ENCODE data around the gene MRPL27.

- TF ChIP-seq CTCF (IDR thresholded peaks at IDR 0.05 in 2 of 3, conservative IDR thresholded peaks at IDR 0.05 in 1 of 3; ENCODE audit: borderline replicate concordance in 1 of 3, insufficient read depth in 1 of 3, low read depth in 2 of 3, low read length in 2 of 3): no peak
- no peak for TF ChIP-seq EZH2 (IDR thresholded peaks at IDR 0.05)
- no peak for TF ChIP-seq SIN3A (IDR thresholded peaks at IDR 0.05; ENCODE audit: low read depth)
- no peak for TF ChIP-seq REST (IDR thresholded peaks at IDR 0.05; ENCODE audit: low read depth)
- no peak for TF ChIP-seq ZBTB33 (IDR thresholded peaks at IDR 0.05; ENCODE audit: extremely low read depth, insufficient replicate concordance, low read length)
- no peak for TF ChIP-seq ZNF274 (IDR thresholded peaks at IDR 0.05; ENCODE audit: low read depth, low read length)
- no peak for TF ChIP-seq TCF7L2 (IDR thresholded peaks at IDR 0.05; ENCODE audit: borderline replicate concordance, extremely low read depth, insufficient read depth, insufficient read length)
- no peak for TF ChIP-seq CEBPB (IDR thresholded peaks at IDR 0.05; ENCODE audit: low read depth)
- TF ChIP-seq POLR2A (IDR thresholded peaks at IDR 0.05; ENCODE audit: borderline replicate concordance, extremely low read depth, insufficient read depth, insufficient read length): no peak
- no peak for TF ChIP-seq SRF (IDR thresholded peaks at IDR 0.05; ENCODE audit: low read depth)
- TF ChIP-seq YY1 (IDR thresholded peaks at IDR 0.05; ENCODE audit: extremely low read depth, insufficient replicate concordance, low read depth, low read length): no peak
- TF ChIP-seq CBX3 (IDR thresholded peaks at IDR 0.05; ENCODE audit: low read depth): no peak
Observed at GRCh38 chr17:50365649-50366393, 7.2 kb downstream of the MRPL27 start.

Data from HCT116 (cell line).